HG03342 (cell line): ENCODE results near the gene SP1.
"Not testable (repeated sequence)": the region's sequence is repeated elsewhere in the genome, so short reads cannot be mapped to it uniquely, and the experiment has no call there.

ENCODE experiments used
- ATAC-seq: cut with Tn5 transposase; IDR thresholded peaks from one replicate; pipeline ENCODE4 v1.9.1; 2021; ENCODE audit warnings: mild to moderate bottlenecking, moderate library complexity; ENCODE audit not compliant: unreplicated experiment

SP1 gene

DNA sequence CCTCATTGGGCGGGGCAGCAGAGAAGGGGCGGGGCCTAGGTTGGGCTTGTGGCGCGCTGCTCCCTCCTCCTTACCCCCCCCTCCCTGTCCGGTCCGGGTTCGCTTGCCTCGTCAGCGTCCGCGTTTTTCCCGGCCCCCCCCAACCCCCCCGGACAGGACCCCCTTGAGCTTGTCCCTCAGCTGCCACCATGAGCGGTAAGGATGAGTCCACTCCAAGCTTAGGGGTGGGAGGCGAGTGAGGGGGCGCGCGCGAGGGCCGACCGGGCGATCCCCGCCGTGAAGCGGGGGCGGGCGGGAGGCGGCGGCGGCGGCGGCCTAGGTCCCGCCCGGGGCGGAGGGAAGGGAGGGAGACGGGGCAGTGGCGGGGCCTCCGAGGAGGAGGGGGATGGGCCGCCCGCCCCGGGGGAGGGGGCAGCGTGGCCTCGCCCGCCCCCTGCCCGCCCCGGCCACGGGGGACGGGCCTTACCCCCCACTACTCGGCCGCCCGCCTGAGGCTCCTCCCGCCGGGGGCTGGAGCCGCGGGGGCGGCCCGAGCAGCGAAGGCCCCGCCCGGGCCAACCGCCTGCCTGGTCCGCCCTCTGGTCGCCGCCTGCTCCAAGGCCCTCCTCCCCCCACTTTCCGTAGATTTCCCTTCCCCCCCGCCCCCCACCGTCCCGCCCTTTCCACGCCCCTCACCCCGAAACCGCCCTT is at the start of gene SP1:
SP1 (plus strand) TSS at position 73 of the 690 bp plus-strand sequence; CDS start at position 189, 116 bp downstream.
- ATAC-seq = peak; percentile 41

DNA sequence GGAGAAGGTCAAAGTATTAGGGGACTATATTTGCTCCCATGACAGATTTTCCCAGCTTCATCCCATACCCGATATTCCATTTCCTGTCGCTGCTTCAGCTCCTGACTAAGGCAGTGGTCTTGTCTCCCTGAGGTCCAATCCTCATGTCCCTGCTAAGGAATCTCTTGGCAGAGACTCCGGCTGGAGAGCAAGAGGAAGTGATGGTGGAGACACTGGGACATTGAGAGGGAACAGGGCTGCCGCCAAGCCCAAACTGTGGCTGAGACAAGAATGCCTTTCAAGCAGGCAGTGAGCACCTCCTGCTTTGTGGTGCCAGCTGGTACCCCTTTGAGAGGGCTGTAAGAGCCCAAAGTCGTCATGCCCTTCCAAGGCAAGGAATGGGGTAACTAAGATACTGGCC is 49.3 kb upstream of the SP1 start:
- no peak for ATAC-seq

DNA sequence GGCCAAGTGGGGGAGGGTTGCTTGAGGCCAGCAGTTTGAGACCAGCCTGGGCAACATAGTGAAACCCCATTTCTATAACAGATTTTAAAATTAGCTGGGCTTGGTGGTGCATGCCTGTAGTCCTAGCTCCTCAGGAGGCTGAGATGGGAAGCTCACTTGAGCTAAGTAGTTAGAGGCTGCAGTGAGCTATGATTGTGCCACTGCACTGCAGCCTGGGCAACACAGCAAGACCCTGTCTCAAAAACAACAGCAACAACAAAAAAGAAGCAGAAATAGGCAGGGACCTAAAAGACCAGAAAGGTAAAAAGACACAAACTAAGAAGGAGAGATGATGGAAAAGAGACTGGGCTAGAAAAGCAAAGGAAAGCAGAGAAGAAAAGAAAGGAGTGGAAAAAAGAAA is 47.6 kb upstream of the SP1 start:
- not testable (repeated sequence) for ATAC-seq

DNA sequence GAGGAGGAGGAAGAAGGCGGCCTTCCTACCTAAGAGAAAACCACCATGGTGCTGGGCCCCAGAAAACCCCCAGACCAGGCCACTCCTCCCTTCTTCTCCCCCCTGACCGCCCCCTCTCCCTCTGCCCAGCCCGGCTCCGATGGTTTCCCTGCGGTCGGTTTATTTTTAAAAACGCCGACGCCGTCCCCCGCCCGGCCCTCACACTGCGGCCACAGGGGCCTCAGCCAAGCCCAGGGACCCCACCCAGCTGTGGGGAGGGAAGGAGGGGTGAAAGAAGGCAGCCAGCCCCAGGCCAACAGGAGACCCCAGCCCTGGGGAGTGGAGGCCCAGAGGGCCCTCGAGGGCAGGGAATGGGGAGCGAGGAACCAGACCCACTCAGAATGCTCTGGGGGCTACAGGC is 47.2 kb upstream of the SP1 start:
- no peak for ATAC-seq

DNA sequence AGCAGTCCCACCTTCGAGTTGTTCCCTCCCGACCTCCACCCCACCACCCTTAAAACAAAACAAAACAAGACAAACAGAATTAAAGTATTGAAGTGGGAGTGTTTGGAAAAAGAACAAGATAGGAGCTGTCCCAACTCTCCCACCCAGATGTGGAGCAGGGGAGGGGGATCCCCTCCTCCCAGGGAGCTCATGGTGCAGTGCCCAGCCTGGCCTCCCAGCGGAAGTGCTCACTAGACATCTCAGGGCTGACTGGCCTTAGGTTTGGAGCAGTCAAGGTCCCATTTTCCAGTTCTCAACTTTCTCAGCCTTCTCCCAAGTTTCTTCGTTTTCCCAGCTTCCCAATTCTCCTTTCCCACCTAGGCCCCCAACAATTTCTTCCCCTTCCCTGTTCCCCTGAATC is 46.7 kb upstream of the SP1 start:
- ATAC-seq = no peak

DNA sequence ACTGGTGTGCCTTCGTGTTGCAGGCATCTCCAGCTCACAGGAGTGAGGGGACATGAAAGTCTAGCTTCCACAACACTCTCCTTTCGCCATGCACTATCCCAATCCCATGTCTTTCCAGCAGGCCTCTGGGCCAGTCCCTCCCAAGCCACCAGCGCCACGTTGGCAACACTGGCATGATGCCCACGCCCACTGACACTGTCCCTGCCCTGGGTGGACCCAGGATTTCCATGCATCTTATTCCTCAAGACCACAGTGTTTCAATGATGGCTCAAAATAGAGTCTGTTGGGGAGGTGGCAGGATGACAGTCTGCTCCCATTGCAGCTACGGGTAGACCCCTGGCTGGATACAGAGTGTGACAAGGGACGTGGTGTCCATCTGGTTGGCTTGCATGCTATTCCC is 46.1 kb upstream of the SP1 start:
- no peak for ATAC-seq

DNA sequence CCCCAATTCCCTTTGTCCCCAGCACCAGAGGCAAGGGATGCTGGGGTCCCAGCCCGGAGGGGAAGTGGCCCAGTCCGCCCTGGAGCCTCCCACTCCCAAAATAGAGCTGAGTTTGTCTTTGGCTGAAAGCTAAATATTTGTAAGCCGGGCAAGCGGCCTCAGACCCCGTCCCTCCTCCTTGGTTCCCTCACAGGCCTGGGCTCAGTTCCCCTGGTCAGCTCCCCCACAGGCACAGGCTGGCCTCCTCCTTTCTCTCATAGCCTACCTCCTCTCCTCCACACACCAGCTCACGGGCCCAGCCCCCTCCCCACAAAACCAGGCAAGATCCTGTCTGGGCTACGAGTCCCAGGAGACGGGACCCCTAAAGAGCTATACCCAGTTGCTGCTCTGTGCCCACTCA is 45.2 kb upstream of the SP1 start:
- no peak for ATAC-seq

DNA sequence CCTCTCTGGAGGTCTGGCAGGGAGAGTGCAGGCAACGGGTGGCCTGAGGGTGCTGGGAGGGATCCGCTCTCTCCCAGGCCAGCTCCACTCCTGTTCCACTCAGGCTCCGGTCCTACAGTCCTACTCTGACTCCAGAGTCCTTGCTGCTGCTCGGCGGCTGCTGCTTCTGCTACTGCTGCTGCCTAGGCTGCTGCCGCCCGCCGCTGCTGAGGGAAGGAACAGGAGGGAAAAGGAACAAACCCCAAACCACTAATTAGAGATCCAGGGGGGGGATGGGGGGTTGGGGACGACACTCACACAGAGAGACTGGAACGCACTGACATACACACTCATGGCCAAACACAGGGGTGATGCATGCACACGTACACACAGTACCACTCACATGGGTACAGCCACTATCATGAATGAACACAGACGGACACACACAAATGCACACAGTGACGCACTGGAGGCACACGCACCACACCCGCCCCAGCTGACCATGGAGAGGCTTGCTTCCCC is 43.7 kb upstream of the SP1 start, which contains the start of gene SP7:
SP7 (minus strand) TSS at position 174 of the 501 bp plus-strand sequence. CDS start 708 bp downstream, outside the sequence.
- ATAC-seq = no peak

DNA sequence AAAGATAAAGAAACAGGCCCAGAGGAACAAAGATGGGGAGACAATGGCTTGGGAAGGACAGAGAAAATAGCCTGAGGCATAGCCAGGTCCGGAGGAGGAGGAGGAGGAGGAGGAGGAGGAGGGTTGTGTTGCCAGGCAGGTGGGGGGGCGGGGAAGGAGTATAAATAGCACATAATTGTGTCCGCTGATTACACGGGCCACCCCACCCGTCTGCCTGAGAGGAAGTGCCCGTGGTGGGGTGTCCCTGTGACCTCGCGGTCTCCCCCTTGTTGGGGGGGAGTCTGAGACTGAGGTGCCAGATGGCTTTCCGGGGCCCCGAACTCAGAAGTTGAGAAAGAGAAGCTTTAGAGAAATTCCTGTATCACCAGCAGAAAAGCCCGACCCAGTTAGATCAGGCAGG is 42.0 kb upstream of the SP1 start:
- ATAC-seq = no peak

DNA sequence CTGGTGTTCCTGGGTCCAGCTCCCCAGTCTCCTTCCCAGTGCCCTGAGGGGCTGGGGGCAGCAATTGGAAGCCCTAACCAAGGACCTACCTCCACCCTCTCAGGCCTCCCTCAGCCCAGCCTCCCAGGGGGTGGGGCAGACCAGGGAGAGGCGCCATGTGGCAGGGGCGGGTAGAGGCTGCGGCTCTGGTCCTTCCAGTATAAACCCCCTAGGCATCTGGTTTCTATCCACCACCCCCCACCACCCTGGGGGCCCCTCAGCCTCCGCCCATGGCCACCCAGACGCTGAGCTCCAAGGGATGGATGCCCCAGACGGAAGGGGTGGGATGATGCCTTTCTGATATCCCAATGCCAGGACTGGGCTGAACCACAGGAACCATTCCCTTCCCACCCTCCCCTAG is 41.1 kb upstream of the SP1 start:
- no peak for ATAC-seq

DNA sequence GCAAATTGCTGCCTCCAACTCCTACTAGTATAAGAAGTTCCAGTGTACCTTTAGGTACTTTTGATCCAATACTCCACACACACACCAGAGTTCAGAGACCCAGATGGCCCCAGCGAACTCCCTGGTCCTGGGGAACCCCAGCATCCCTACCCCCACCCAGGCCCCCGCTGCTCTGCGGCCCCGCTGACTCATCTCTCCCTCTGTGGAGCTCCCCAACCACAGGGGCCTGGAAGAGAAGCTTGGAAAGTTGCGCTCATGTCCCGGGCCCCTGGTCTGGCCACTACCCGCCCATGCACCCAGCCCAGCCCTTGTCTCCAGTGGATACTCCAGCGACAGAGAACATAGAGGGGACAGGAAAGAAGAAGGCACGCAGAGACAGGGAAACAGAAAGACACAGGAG is 39.6 kb upstream of the SP1 start:
- no peak for ATAC-seq

DNA sequence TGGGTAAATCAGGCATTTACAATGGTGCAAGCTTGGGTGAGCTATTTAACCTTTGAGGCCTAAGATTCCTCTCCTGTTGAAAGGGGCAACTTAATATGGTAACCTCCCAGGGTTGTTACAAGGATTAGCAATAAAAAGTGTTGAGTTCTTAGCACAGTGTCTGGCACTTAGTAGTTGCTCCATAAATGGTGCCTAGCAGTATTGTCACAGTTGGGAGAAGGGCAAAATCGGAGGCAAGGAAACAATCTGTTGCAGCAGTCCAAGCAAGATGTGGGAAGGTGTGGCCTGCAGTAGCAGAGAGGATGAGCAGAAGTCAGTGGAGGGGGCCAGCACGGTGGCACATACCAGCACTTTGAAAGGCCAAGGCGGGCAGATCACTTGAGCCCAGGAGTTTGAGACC is 36.5 kb upstream of the SP1 start:
- no peak for ATAC-seq

DNA sequence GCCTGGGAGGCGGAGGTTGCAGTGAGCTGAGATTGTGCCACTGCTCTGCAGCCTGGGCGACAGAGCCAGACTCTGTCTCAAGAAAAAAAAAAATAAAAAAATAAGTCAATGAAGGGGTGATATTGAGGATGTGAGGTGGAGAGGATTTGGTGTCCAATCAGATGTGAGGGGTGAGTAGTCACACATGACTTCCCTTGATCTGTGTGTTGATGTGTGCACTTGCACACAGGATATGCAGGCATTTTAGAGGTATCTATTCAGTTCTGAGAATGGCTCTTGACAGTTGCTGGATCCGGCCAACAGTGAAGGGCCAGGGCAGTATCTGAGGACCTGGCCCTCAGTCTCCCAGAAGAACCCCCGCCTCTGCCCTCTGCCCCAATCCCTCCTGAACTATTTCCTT is 36.0 kb upstream of the SP1 start:
- ATAC-seq = no peak

DNA sequence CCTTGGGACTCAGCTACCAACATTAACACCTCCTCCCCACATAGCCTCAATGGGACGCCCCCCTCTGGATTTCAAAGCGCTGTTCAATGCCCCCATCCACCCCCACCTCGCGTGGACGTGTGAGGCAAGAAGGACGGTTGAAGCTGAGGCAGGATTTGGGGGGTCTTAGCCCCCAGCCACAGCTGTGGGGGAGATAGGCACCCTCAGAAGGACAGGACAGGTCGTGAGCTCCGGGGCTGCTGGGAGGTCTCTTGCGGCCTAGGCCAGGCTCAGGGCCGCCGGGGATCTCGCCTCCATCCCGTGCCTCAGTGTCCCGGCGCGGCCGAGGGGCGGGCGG is 35.5 kb upstream of the SP1 start:
- ATAC-seq = no peak

DNA sequence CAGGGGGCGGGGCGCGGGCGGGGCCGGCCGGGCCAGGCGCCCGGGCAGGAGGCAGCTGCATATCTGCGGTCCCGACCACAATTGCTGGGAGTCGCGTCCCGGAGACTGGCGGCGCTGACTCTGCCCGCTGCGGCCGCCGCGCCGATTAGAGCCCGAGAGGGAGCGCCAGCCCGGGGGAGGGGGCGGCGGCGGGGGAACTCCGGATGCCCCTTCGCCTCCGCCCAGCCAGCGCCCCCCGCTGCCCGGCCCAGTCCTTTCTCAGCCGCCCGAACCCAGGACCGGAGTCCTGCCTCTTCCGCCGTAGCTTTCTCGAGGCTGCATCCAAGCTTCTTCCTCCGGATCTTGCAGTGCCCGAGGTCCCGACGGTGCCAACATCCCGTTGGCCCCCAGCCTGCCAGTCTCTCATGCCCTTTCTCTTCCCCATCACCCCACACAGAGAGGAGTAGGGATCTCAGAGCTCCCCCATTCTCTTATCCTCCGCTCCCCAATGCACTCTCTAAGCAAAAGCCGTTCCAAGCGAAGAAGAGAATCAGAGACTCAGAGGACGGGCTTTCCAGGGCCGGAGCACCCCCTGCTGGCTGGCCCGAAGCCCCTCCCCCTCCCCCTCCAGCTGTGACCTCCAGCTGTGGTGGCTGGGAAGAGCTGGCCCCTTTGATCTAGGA is 35.0 kb upstream of the SP1 start:
- peak; percentile 53 for ATAC-seq

DNA sequence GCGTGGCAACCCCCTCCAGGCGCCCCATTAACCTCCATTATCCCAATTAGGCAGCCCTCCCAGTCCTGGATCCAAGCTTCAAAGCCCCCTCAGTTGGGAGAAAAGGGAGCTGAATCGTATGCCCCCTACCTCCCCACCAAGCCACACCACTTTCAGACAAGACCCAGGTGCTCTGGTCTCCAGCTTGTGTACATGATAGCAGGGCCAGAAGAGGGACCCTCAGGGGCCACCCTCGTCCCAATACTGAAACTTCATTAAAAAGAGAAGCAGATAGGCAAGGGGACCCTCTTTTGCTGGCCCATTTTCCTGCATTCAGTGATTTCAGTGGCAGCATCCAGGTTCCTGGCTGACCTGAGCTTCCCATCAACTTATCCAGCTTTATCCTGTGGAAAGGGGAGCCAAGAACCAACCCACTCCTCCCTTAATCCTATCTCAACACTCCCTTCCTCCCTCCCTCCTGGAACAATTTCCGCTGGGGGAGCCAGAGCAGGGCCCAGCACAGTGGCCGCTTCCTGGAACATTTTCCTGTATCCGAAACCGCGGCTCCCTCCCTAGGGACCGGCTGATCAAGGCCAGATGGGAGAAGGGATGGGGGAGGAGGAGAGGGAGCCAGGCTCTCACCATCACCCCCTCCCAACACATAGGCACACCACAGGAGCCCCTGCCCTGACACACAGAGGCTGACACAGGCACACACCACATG is 34.3 kb upstream of the SP1 start:
- no peak for ATAC-seq

DNA sequence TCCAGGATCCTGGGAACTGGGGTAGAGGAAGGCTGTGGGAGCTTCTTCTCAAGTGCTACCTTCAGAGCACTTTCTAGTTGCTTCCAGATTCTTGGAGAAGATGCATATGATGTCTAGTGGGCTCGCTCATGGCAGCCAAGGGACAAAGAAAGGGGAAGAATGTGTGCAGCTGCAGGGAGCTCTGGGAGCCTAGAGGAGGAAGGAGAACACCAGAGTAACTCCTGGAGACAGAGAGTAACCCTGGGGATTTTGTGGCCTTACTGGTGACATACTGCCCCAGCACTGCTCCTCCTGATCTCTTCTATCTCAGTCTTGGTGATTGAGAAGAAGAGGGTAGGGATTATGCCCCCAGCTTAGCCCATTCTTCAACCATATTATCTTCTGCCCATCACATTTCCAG is 33.5 kb upstream of the SP1 start:
- no peak for ATAC-seq

DNA sequence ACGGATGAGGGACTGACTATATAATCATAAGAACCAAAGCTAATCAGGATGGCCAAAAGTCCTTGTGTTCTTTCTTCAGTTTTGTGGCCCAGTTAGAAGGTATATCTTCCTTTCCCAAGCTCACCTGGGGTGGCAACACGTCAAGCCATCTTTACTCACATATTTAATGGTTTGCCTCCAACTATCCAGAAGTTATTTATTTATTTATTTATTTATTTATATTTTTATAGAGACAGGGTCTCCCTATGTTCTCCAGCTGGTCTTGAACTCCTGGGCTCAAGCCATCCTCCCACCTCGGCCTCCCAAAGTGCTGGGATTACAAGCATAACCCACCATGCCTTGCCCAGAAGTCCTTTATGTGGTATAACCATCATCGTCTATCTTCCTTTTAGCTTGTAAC is 32.1 kb upstream of the SP1 start:
- ATAC-seq = no peak

DNA sequence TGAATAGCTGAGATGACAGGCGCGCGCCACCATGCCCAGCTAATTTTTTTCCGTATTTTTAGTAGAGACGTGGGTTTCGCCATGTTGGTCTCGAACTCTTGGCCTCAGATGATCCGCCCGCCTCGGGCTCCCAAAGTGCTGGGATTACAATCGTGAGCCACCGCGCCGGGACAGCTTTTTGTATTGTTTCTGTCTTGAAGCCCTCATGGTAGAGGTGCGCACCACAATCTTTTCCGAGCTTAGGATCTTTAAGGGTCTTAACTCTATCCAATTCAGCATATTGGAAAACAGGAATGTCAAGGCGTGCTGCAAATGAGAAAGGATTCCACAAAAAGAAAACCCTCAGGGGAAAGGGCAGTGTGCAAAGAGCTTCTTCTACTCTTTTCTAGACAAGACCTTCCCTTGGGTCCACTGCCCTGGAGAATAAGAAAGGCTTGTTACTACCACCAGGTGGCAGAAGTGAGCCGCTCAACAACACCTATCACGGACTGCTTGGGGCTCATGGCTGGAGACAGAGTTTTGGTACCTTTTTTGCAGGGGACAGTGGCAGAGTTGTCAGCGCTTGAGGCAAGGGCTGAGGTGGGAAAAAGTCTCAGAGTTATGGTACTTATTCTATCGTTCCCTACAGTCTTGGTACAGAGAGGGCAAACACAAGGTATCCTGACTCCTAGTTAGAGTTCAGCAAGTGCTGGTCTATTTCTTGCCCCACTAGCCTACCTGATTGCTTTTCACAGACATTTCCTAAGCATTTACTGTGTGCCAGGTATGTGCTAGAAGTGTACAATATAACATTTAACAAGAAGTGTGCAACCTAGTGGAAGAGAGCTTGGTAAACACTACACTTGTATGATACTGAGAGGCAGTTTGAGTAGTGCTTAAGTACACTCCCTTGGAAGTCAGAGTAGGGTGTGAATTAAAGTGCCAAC is 27.4 kb upstream of the SP1 start:
- ATAC-seq = peak; percentile 68

DNA sequence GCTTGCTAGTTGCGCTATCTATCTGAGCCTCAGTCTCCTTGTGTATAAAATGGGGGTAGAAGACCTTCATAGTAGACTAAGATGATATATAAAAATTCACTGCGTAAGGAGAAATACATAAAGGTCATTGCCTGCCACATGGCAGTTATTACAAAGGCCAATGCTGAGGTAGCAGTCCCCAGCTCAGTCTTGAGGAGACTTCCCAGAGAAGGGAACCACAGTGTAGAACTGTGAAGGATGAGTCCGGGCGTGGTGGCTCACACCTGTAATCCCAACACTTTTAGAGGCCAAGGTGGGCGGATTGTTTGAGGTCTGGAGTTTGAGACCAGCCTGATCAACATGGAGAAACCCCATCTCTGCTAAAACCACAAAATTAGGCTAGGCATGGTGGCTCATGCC is 26.7 kb upstream of the SP1 start:
- ATAC-seq = no peak

DNA sequence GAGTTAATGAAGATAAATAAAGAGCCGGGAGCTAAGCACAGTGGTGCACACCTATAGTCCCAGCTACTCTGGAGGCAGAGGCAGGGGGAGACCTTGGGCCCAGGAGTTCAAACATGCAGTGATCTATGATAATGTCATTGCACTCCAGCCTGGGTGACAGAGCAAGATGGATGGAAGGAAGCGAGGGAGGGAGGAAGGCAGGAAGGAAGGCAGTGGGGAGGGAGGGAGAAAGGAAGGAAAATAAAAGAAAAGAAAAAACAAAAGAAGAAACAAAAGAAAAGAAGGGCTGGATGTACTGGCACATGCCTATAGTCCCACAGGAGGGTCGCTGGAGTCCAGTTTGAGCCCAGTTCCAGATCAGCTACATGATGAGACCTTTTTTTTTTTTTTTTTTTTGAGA is 24.9 kb upstream of the SP1 start:
- ATAC-seq = no peak
